SU-DHL-6 (cell line): Measurements from ENCODE around the gene MYLK.

Experiments used
- H2AFZ ChIP-seq: fragments of 200-600 bp; sonication (generic); 2 replicates; pipeline ENCODE4 v1.6.1; 2014; ENCODE audit warnings: low read depth, mild to moderate bottlenecking, moderate library complexity, mixed read lengths, antibody characterized with exemption, low read length; ENCODE audit not compliant: severe bottlenecking
- H3F3A ChIP-seq: fragments of 200-600 bp; shearing (Covaris generic); 2 replicates; pipeline ENCODE4 v1.6.0; 2016; ENCODE audit warnings: antibody characterized with exemption, mild to moderate bottlenecking; ENCODE audit not compliant: insufficient read depth
- H3K27ac ChIP-seq: fragments of 200-600 bp; sonication (generic); 2 replicates; pipeline ENCODE4 v1.5.1; 2016; ENCODE audit warnings: low read depth, mild to moderate bottlenecking, low read length, moderate library complexity, mixed read lengths
- H3K27me3 ChIP-seq: fragments of 200-600 bp; sonication (generic), shearing (Covaris generic); 2 replicates; pipeline ENCODE4 v1.6.0; 2014; ENCODE audit warnings: mild to moderate bottlenecking, low read length
- H3K36me3 ChIP-seq: fragments of 200-600 bp; sonication (generic); 2 replicates; pipeline ENCODE4 v1.6.1; 2014; ENCODE audit warnings: mild to moderate bottlenecking, low read length, mixed read lengths
- H3K4me2 ChIP-seq: fragments of 300-600, 200-600 bp; shearing (Covaris generic), sonication (generic); 2 replicates; pipeline ENCODE4 v1.6.0; 2014; ENCODE audit warnings: low read length, low read depth, mild to moderate bottlenecking; ENCODE audit not compliant: poor library complexity, severe bottlenecking
- H3K4me3 ChIP-seq: fragments of 200-600 bp; sonication (generic); 2 replicates; pipeline ENCODE4 v1.5.1; 2014; ENCODE audit warnings: antibody characterized with exemption, low read length, mild to moderate bottlenecking, mixed read lengths; ENCODE audit not compliant: insufficient read depth, poor library complexity, severe bottlenecking
- H3K79me2 ChIP-seq: fragments of 200-600 bp; sonication (generic); 2 replicates; pipeline ENCODE4 v1.6.1; 2014; ENCODE audit warnings: mild to moderate bottlenecking, low read length, moderate library complexity; ENCODE audit not compliant: insufficient read depth
- H3K9ac ChIP-seq: fragments of 200-600 bp; sonication (generic); 2 replicates; pipeline ENCODE4 v1.7.0; 2014; ENCODE audit warnings: mild to moderate bottlenecking, low read length
- H3K9me2 ChIP-seq: fragments of 200-600 bp; sonication (generic); replicated peaks from 2 replicates; pipeline ENCODE4 v1.6.1; 2014; ENCODE audit warnings: low read length; ENCODE audit not compliant: insufficient read depth
- H3K9me3 ChIP-seq: fragments of 200-600 bp; sonication (generic); 2 replicates; pipeline ENCODE4 v1.6.1; 2014; ENCODE audit warnings: low read length, mixed read lengths; ENCODE audit not compliant: insufficient read depth
- H4K20me1 ChIP-seq: fragments of 200-600 bp; sonication (generic); 2 replicates; pipeline ENCODE4 v1.6.1; 2014; ENCODE audit warnings: low read depth, mild to moderate bottlenecking, antibody characterized with exemption, low read length, moderate library complexity, mixed read lengths
- EZH2phosphoT487 ChIP-seq: fragments of 200-600 bp; sonication (generic), shearing (Covaris generic); conservative IDR thresholded peaks from 2 replicates; pipeline ENCODE4 v1.6.1; 2018; ENCODE audit warnings: mild to moderate bottlenecking, antibody characterized with exemption, low read length, moderate library complexity, mixed read lengths
- TF ChIP-seq, protein P1 (sequence below): fragments of 200-600 bp; sonication (generic); IDR thresholded peaks from one replicate; pipeline ENCODE4 v1.5.1; 2017; ENCODE audit warnings: antibody characterized with exemption, mild to moderate bottlenecking, low read length, moderate library complexity; ENCODE audit not compliant: insufficient read depth, poor library complexity, severe bottlenecking

MYLK gene

DNA sequence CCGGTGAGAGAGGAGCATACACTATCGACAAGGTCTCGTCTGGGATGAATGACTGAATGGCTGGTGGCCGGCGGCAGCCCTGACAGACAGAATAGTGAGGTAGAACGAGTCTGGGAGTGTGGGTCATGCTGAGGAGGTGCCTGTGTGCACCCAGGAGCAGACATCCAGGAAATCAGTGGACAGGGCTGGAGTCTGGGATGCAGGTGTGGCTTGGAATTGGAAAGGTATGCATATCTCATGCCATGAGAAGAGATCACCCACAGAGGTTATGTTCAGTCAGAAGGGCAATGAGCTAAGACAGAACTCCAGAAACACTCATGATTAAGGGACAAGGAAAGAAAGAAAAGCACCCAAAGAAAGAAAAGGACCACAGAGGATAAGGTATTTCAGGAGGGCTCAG lies 320.1 kb downstream of the MYLK start:
- Histone ChIP-seq H3K9ac (no peak overlapping the region), H3K27me3 (no peaks in the 10 kb centered on the region), H4K20me1 (no peaks in the 10 kb centered on the region), H3K79me2 (no peaks in the 10 kb centered on the region), H3K9me2 (no peaks in the 10 kb centered on the region), H2AFZ (no peak overlapping the region), H3K9me3 (no peaks in the 10 kb centered on the region), H3K27ac (no peak overlapping the region), H3K36me3 (no peaks in the 10 kb centered on the region; the same call in 1 of the 2 replicates), H3K4me3 (no peak overlapping the region), H3K4me2 (no peak overlapping the region), H3F3A (no peaks in the 10 kb centered on the region)
- TF ChIP-seq EZH2phosphoT487, result no peak
- TF ChIP-seq, protein P1, sequence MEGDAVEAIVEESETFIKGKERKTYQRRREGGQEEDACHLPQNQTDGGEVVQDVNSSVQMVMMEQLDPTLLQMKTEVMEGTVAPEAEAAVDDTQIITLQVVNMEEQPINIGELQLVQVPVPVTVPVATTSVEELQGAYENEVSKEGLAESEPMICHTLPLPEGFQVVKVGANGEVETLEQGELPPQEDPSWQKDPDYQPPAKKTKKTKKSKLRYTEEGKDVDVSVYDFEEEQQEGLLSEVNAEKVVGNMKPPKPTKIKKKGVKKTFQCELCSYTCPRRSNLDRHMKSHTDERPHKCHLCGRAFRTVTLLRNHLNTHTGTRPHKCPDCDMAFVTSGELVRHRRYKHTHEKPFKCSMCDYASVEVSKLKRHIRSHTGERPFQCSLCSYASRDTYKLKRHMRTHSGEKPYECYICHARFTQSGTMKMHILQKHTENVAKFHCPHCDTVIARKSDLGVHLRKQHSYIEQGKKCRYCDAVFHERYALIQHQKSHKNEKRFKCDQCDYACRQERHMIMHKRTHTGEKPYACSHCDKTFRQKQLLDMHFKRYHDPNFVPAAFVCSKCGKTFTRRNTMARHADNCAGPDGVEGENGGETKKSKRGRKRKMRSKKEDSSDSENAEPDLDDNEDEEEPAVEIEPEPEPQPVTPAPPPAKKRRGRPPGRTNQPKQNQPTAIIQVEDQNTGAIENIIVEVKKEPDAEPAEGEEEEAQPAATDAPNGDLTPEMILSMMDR, result no peak

DNA sequence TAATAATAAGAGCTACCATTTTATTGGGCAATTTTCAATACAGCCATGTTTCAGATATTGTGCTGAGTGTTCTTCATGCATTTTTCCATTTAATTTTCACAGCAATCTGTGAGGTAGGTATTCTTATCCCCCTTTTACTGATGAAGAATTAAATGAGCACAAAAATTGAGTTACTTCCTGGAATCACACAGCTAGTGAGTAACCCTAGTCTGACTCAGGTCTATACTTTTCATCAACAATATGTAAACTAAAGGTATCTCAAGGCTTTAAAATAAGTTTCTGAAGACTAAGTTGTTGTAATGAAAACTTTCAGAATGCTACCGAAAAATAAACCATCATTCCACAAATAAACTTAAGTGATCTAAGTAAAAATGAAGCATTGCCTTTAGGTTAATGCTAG lies 321.6 kb downstream of the MYLK start:
- Histone ChIP-seq H3K27ac (no peak overlapping the region), H3K4me3 (no peak overlapping the region), H3K4me2 (no peak overlapping the region), H3K9me3 (no peaks in the 10 kb centered on the region), H3K9me2 (no peaks in the 10 kb centered on the region), H4K20me1 (no peaks in the 10 kb centered on the region), H3K9ac (no peak overlapping the region), H2AFZ (no peak overlapping the region), H3K79me2 (no peaks in the 10 kb centered on the region), H3K27me3 (no peaks in the 10 kb centered on the region), H3F3A (no peaks in the 10 kb centered on the region), H3K36me3 (no peaks in the 10 kb centered on the region; the same call in 1 of the 2 replicates)
- TF ChIP-seq, protein P1, result no peak
- no peak for TF ChIP-seq EZH2phosphoT487

DNA sequence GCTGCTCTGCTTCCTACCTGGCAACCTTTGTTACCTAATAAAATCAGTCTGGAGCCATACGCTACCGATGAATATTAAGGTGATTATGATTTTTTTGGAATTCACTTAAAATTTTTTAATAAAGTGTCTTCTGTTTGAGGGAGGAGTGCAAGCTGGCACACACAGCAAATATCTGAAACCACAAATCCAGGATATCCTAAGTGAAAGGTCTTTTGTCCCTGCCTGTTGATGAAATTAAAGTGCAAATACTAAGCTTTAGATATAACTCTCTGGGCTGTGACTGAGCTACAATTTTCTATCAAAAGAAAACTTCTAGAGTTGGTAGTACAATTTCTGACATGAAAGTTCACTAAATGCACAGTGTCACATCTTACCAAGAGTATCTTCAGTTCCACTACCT lies 322.9 kb downstream of the MYLK start:
- Histone ChIP-seq H3K9me2 (no peaks in the 10 kb centered on the region), H3K9me3 (no peaks in the 10 kb centered on the region), H4K20me1 (no peaks in the 10 kb centered on the region), H3K4me3 (no peak overlapping the region), H3K9ac (no peak overlapping the region), H3K79me2 (no peaks in the 10 kb centered on the region), H3K27ac (no peak overlapping the region), H3K4me2 (no peak overlapping the region), H3K36me3 (no peaks in the 10 kb centered on the region), H2AFZ (no peak overlapping the region), H3F3A (no peaks in the 10 kb centered on the region), H3K27me3 (no peaks in the 10 kb centered on the region)
- TF ChIP-seq, protein P1, result no peak
- TF ChIP-seq EZH2phosphoT487, result no peak
